Cardiac fibroblast (primary cell): ENCODE measurements around the gene ATXN7L3.

Experiments
- DNase-seq, 2 donors: peaks; one replicate each; pipeline versions ENCODE4 v3.0.0 to v3.0.0-alpha.2; 2010; ENCODE audit warnings: low read depth in 2 of 2
- H3K4me3 ChIP-seq, 2 donors: replicated peaks in 1 of 2; 1 replicate in 1 of 2; 2 replicates in 1 of 2; pipeline ENCODE4 v1.5.1; 2011; ENCODE audit warnings: low read depth in 2 of 2, low read length in 2 of 2, mild to moderate bottlenecking in 2 of 2, moderate library complexity in 1 of 2
- CTCF ChIP-seq: IDR thresholded peaks from one replicate; pipeline ENCODE4 v1.5.1; 2011; ENCODE audit warnings: low read depth, mild to moderate bottlenecking, low read length, inconsistent platforms

ATXN7L3 gene

GRCh38 chr17:44211281-44212265, 11.9 kb upstream of the ATXN7L3 start:
- H3K4me3 ChIP-seq: no peak overlapping the region
- DNase-seq: no peak
- TF ChIP-seq CTCF: no peak

GRCh38 chr17:44210342-44211192, 10.9 kb upstream of the ATXN7L3 start:
- no peak overlapping the region for H3K4me3 ChIP-seq
- DNase-seq: peak; percentile 86 to 93
- TF ChIP-seq CTCF: peak; percentile 77

- DNase-seq: no peak
- H3K4me3 ChIP-seq: no peak overlapping the region
Measured at GRCh38 chr17:44209786-44210341, 10.2 kb upstream of the ATXN7L3 start.

GRCh38 chr17:44207743-44208142, 8.1 kb upstream of the ATXN7L3 start:
- no peak overlapping the region for H3K4me3 ChIP-seq
- DNase-seq: no peak
- TF ChIP-seq CTCF: no peak

More at GRCh38 chr17:44209786-44210341, 10.2 kb upstream of the ATXN7L3 start:
- TF ChIP-seq CTCF: no peak

- no peak for TF ChIP-seq CTCF
Measured at GRCh38 chr17:44207319-44207718, 7.6 kb upstream of the ATXN7L3 start.

GRCh38 chr17:44206825-44207155, 7.1 kb upstream of the ATXN7L3 start:
- H3K4me3 ChIP-seq: no peak overlapping the region
- no peak for TF ChIP-seq CTCF

More at GRCh38 chr17:44207319-44207718, 7.6 kb upstream of the ATXN7L3 start:
- no peak overlapping the region for H3K4me3 ChIP-seq
- no peak for DNase-seq

More at GRCh38 chr17:44206825-44207155, 7.1 kb upstream of the ATXN7L3 start:
- no peak for DNase-seq
